Middle frontal gyrus (tissue), 1 donor: Measurements from ENCODE around the gene UQCRHL.
"Not testable (repeated sequence)": the region's sequence is repeated elsewhere in the genome, so short reads cannot be mapped to it uniquely, and the experiment has no call there.

Experiments
- DNase-seq: peaks from one replicate; pipeline ENCODE4 v3.0.0-alpha.2; 2015; ENCODE audit warnings: low spot score; ENCODE audit errors: extremely low spot score

Gene UQCRHL

GRCh38 chr1:15807549-15807948, at the start of gene UQCRHL:
UQCRHL (minus strand) TSS chr1:15807649; CDS start chr1:15807649, 0 bp downstream.
- not testable (repeated sequence) for DNase-seq

- no peak for DNase-seq
Measured at GRCh38 chr1:15856888-15857287, 49.4 kb upstream of the UQCRHL start.

GRCh38 chr1:15852828-15853302, 45.4 kb upstream of the UQCRHL start:
- no peak for DNase-seq

GRCh38 chr1:15852036-15852827, 44.8 kb upstream of the UQCRHL start:
- no peak for DNase-seq

GRCh38 chr1:15851210-15852035, 44.0 kb upstream of the UQCRHL start:
- DNase-seq = no peak

GRCh38 chr1:15850471-15851001, 43.1 kb upstream of the UQCRHL start:
- DNase-seq = no peak

GRCh38 chr1:15849775-15850324, 42.4 kb upstream of the UQCRHL start:
- no peak for DNase-seq

- DNase-seq = no peak
Measured at GRCh38 chr1:15848929-15849774, 41.7 kb upstream of the UQCRHL start.

- no peak for DNase-seq
Measured at GRCh38 chr1:15848143-15848928, 40.9 kb upstream of the UQCRHL start.

GRCh38 chr1:15847893-15848142, 40.4 kb upstream of the UQCRHL start:
- DNase-seq = no peak

- peak; percentile 95 for DNase-seq
Measured at GRCh38 chr1:15847100-15847892, 39.8 kb upstream of the UQCRHL start, which contains the start of gene SPEN. SPEN (plus strand) TSS chr1:15847707; CDS start chr1:15848068, 361 bp downstream.

- DNase-seq = not testable (repeated sequence)
Measured at GRCh38 chr1:15846056-15846455, 38.6 kb upstream of the UQCRHL start.

- no peak for DNase-seq
Measured at GRCh38 chr1:15843826-15844572, 36.5 kb upstream of the UQCRHL start.

GRCh38 chr1:15838721-15839120, 31.3 kb upstream of the UQCRHL start:
- DNase-seq = no peak

- DNase-seq = no peak
Measured at GRCh38 chr1:15837931-15838330, 30.5 kb upstream of the UQCRHL start.

- DNase-seq = no peak
Measured at GRCh38 chr1:15836772-15837669, 29.6 kb upstream of the UQCRHL start.

- not testable (repeated sequence) for DNase-seq
Measured at GRCh38 chr1:15836511-15836771, 29.0 kb upstream of the UQCRHL start.
